ENCODE results near the gene ADGRG2. TPM values are rescaled to one million over a fixed set of nuclear protein-coding genes. Genes with fewer than 3 reads are reported as not detected.
A peak's percentile ranks its signal among the peaks of the same experiment; 100 is the strongest.

Gene ADGRG2
- total RNA-seq, 2 experiments from 2014 or later = not detected

DNA sequence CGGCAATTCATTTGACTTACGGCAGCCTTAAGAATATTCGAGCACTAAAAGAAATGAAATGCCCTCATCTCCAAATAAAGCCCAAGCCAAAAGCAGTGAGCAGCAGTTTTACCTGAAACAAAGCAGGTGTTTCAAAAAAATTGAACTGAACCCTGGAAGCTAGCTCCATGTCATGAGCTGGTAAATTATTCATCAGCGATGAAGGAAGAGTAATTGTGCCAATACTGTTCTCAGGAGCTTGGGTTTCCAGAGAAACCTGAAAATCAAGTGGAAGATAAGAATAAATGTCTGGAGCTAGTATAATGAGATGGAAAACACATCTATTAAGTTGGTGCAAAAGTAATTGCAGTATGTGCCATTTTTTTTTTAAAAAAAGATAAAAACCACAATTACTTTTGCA is 114.4 kb downstream of the ADGRG2 start:
- CTCF ChIA-PET (ENCODE audit: unreplicated experiment) = no interaction called here
- no peak overlapping the region for H2AFZ ChIP-seq (ENCODE audit: low read length)
- no peaks in the 10 kb centered on the region for H3K79me2 ChIP-seq (ENCODE audit: insufficient read depth, low read depth, low read length)
- TF ChIP-seq, protein P1, sequence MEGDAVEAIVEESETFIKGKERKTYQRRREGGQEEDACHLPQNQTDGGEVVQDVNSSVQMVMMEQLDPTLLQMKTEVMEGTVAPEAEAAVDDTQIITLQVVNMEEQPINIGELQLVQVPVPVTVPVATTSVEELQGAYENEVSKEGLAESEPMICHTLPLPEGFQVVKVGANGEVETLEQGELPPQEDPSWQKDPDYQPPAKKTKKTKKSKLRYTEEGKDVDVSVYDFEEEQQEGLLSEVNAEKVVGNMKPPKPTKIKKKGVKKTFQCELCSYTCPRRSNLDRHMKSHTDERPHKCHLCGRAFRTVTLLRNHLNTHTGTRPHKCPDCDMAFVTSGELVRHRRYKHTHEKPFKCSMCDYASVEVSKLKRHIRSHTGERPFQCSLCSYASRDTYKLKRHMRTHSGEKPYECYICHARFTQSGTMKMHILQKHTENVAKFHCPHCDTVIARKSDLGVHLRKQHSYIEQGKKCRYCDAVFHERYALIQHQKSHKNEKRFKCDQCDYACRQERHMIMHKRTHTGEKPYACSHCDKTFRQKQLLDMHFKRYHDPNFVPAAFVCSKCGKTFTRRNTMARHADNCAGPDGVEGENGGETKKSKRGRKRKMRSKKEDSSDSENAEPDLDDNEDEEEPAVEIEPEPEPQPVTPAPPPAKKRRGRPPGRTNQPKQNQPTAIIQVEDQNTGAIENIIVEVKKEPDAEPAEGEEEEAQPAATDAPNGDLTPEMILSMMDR (conservative IDR thresholded peaks at IDR 0.05; ENCODE audit: low read length) = no peak
- TF ChIP-seq EZH2phosphoT487 (IDR thresholded peaks at IDR 0.05; ENCODE audit: borderline replicate concordance, low read depth, low read length) = no peak
- no peak overlapping the region for H3K4me3 ChIP-seq (ENCODE audit: low read depth, low read length, poor library complexity, severe bottlenecking)
- intact Hi-C loops (cut with micrococcal nuclease; ENCODE audit: unreplicated experiment) = no loop called here
- no peaks in the 10 kb centered on the region for H3K9me2 ChIP-seq (ENCODE audit: insufficient read depth, low read length)
- H3K27ac ChIP-seq (ENCODE audit: low read depth, low read length, poor library complexity, severe bottlenecking) = no peak overlapping the region
- H3K9me3 ChIP-seq (ENCODE audit: low read length) = no peaks in the 10 kb centered on the region
- H4K20me1 ChIP-seq (ENCODE audit: insufficient read depth, low read length) = no peaks in the 10 kb centered on the region
- H3K4me2 ChIP-seq (ENCODE audit: low read length) = no peak overlapping the region
- POLR2A ChIA-PET = no interaction called here
- no peak for DNase-seq (ENCODE audit: low spot score)
- no peaks in the 10 kb centered on the region for H3K36me3 ChIP-seq (ENCODE audit: insufficient read depth, low read length)
- no TSS peak for BruUV-seq (replicated peaks)
- H3K4me1 ChIP-seq (ENCODE audit: insufficient read depth, low read length, poor library complexity, severe bottlenecking) = no peaks in the 10 kb centered on the region

DNA sequence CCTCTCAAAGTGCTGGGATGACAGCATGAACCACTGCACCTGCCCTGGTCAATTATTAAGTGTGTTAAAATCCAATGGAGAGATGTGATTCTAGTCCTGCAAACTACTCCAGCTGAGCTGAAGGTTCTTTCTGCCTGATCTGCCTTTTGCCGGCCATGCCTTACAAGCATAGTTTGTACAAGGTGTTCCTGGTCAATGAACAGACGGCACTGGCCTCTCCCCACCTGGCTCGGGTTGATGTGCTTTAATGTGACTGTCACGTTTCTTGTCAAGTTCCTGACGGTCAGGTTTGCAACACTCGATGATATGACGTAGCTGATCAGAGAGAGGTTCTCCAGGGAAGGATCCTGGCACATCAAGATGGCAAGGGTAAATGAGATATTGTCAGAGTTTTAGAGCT is 115.3 kb downstream of the ADGRG2 start:
- no peak overlapping the region for H3K27ac ChIP-seq (ENCODE audit: low read depth, low read length, poor library complexity, severe bottlenecking)
- no peak overlapping the region for H2AFZ ChIP-seq (ENCODE audit: low read length)
- H3K4me1 ChIP-seq (ENCODE audit: insufficient read depth, low read length, poor library complexity, severe bottlenecking) = no peaks in the 10 kb centered on the region
- no peaks in the 10 kb centered on the region for H3K79me2 ChIP-seq (ENCODE audit: insufficient read depth, low read depth, low read length)
- TF ChIP-seq EZH2phosphoT487 (IDR thresholded peaks at IDR 0.05; ENCODE audit: borderline replicate concordance, low read depth, low read length) = no peak
- TF ChIP-seq, protein P1 (conservative IDR thresholded peaks at IDR 0.05; ENCODE audit: low read length) = no peak
- no peaks in the 10 kb centered on the region for H4K20me1 ChIP-seq (ENCODE audit: insufficient read depth, low read length)
- CTCF ChIA-PET (ENCODE audit: unreplicated experiment) = no interaction called here
- H3K4me3 ChIP-seq (ENCODE audit: low read depth, low read length, poor library complexity, severe bottlenecking) = no peak overlapping the region
- DNase-seq (ENCODE audit: low spot score) = no peak
- no TSS peak for BruUV-seq (replicated peaks)
- no peaks in the 10 kb centered on the region for H3K9me2 ChIP-seq (ENCODE audit: insufficient read depth, low read length)
- no peaks in the 10 kb centered on the region for H3K9me3 ChIP-seq (ENCODE audit: low read length)
- H3K36me3 ChIP-seq (ENCODE audit: insufficient read depth, low read length) = no peaks in the 10 kb centered on the region
- POLR2A ChIA-PET = no interaction called here
- intact Hi-C loops (cut with micrococcal nuclease; ENCODE audit: unreplicated experiment) = no loop called here
- no peak overlapping the region for H3K4me2 ChIP-seq (ENCODE audit: low read length)

DNA sequence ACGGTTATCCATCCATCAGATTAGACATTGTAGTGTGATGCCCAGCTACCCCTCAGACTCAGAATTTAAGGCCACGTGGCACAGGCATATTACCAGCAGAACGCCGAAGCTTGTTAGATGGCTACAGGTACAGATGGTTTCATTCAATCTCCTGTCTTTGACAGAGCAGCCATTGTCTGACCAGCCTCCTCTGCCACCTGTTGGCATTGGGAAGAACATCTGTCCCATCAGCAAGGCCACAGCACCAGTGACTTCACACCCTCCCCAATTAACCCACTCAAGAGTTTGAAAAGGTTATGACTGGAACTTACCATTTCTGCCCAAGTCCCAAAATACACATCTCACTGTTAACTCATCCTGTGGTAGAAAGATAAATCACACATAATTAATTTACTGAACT is 116.4 kb downstream of the ADGRG2 start:
- H4K20me1 ChIP-seq (ENCODE audit: insufficient read depth, low read length) = no peaks in the 10 kb centered on the region
- BruUV-seq (replicated peaks) = no TSS peak
- no peaks in the 10 kb centered on the region for H3K9me3 ChIP-seq (ENCODE audit: low read length)
- ChIA-PET CTCF (ENCODE audit: unreplicated experiment) (no interaction called here), POLR2A (interaction anchor here (0.6 to 0.8 kb wide), 2 partner anchors 26 to 1304 kb away, joined by 3 read pairs; no protein-coding TSS in a partner anchor)
- no peak overlapping the region for H3K4me3 ChIP-seq (ENCODE audit: low read depth, low read length, poor library complexity, severe bottlenecking)
- H3K79me2 ChIP-seq (ENCODE audit: insufficient read depth, low read depth, low read length) = no peaks in the 10 kb centered on the region
- no peak overlapping the region for H3K27ac ChIP-seq (ENCODE audit: low read depth, low read length, poor library complexity, severe bottlenecking)
- no peaks in the 10 kb centered on the region for H3K9me2 ChIP-seq (ENCODE audit: insufficient read depth, low read length)
- no peak overlapping the region for H2AFZ ChIP-seq (ENCODE audit: low read length)
- H3K36me3 ChIP-seq (ENCODE audit: insufficient read depth, low read length) = no peaks in the 10 kb centered on the region
- TF ChIP-seq, protein P1 (conservative IDR thresholded peaks at IDR 0.05; ENCODE audit: low read length) = 0 out of 2 replicates have a peak, but pooled peaks have one; percentile 23
- no peak for TF ChIP-seq EZH2phosphoT487 (IDR thresholded peaks at IDR 0.05; ENCODE audit: borderline replicate concordance, low read depth, low read length)
- peak; percentile 1 for DNase-seq (ENCODE audit: low spot score)
- no peak overlapping the region for H3K4me2 ChIP-seq (ENCODE audit: low read length)
- intact Hi-C loops (cut with micrococcal nuclease; ENCODE audit: unreplicated experiment) = no loop called here
- H3K4me1 ChIP-seq (ENCODE audit: insufficient read depth, low read length, poor library complexity, severe bottlenecking) = no peaks in the 10 kb centered on the region

All from OCI-LY7 (cell line).